Adrenal gland (tissue), 5 donors: ENCODE data around the gene BIRC5.

Experiments
- CTCF ChIP-seq, 6 experiments: fragments of 450-650 bp in 4 of 6; fragments of 200-600 bp in 2 of 6; sonication (generic) in 1 of 6; IDR thresholded peaks; 1 replicate in 5 of 6; 2 replicates in 1 of 6; pipeline versions ENCODE4 v1.5.1 to v1.8.0; 2016 to 2021; ENCODE audit warnings: antibody characterized with exemption in 6 of 6, mild to moderate bottlenecking in 2 of 6, moderate library complexity in 1 of 6
- POLR2A ChIP-seq, 2 donors: fragments of 450-650 bp; IDR thresholded peaks; one replicate each; pipeline ENCODE4 v1.6.1; 2017; ENCODE audit warnings: antibody characterized with exemption in 2 of 2, mild to moderate bottlenecking in 2 of 2, moderate library complexity in 1 of 2
- donor health status: DM: no; HTN: no; CAD: no.

- TF ChIP-seq CTCF (IDR thresholded peaks at IDR 0.05): no peak
- TF ChIP-seq POLR2A (IDR thresholded peaks at IDR 0.05): no peak
Observed at GRCh38 chr17:78184868-78185267, 29.2 kb upstream of the BIRC5 start.
